Activated naive CD8-positive, alpha-beta T cell treated with anti-CD3 and anti-CD28 coated beads, Interleukin-2, amount 10 ng/mL, durations not matched to agents 7 days and 5 days (primary cell): ENCODE measurements around the gene GSTM2. TPM values are rescaled to one million over a fixed set of nuclear protein-coding genes. Genes with fewer than 3 reads are reported as not detected.

Source experiments
- ATAC-seq: fragments of 150-1000 bp; cut with Tn5 transposase; one replicate; pipeline ENCODE4 v1.10.0; 2021; ENCODE audit warnings: low read depth, moderate library complexity
- POLR2A ChIA-PET: fragments of 350-600 bp; sonication (Branson Sonifier 250); formaldehyde crosslinking; loops from one replicate; lab custom pipeline; 2021; ENCODE audit warnings: antibody characterized with exemption; lab: Charles Lee
- DNase-seq: peaks from one replicate; pipeline ENCODE4 v3.0.0; 2021
- H3K27ac Mint-ChIP-seq: one replicate; pipeline ENCODE4 v1.8.0; 2022; ENCODE audit warnings: mild to moderate bottlenecking, mixed read lengths
- H3K27me3 Mint-ChIP-seq: one replicate; pipeline ENCODE4 v1.8.0; 2022; ENCODE audit warnings: mild to moderate bottlenecking, moderate library complexity, mixed read lengths
- H3K36me3 Mint-ChIP-seq: one replicate; pipeline ENCODE4 v1.8.0; 2021; ENCODE audit warnings: mild to moderate bottlenecking, mixed read lengths
- H3K4me1 Mint-ChIP-seq: one replicate; pipeline ENCODE4 v1.8.0; 2021; ENCODE audit warnings: mixed read lengths
- H3K4me3 Mint-ChIP-seq: one replicate; pipeline ENCODE4 v1.8.0; 2022; ENCODE audit warnings: mild to moderate bottlenecking, moderate library complexity, mixed read lengths
- H3K9me3 Mint-ChIP-seq: one replicate; pipeline ENCODE4 v1.8.0; 2021; ENCODE audit warnings: mixed read lengths
- total RNA-seq, 2 experiments: library from RNA; stranded (reverse); gene quantifications; one replicate each; pipeline ENCODE4 v1.2.3, GENCODE V29; 2021

The GSTM2 gene
- 10 to 100 TPM; 16.8 to 17.3 TPM for total RNA-seq

- peak; percentile 94 for ATAC-seq
- DNase-seq = peak; percentile 75
- Mint-ChIP-seq H3K36me3 (peaks cover 2% of the 10 kb centered on the region), H3K9me3 (no peaks in the 10 kb centered on the region), H3K27me3 (no peaks in the 10 kb centered on the region), H3K4me1 (peaks cover 19% of the 10 kb centered on the region), H3K27ac (no peak within 1 kb of the TSS), H3K4me3 (peak within 1 kb of the TSS; percentile 82)
- POLR2A ChIA-PET = no interaction called here
Observed at GRCh38 chr1:109667452-109668122, at the start of gene GSTM2. Gene GSTM2 (plus strand): TSS chr1:109668057. CDS start chr1:109668116, 59 bp downstream.

- Mint-ChIP-seq H3K27me3 (peaks cover under 1% of the 10 kb centered on the region), H3K36me3 (peaks cover 8% of the 10 kb centered on the region), H3K4me3 (peak overlapping the region; percentile 97), H3K9me3 (no peaks in the 10 kb centered on the region), H3K4me1 (peaks cover 53% of the 10 kb centered on the region), H3K27ac (peak overlapping the region; percentile 98)
- POLR2A ChIA-PET = interaction anchor here (0.6 to 2.4 kb wide), 6 partner anchors 11 to 406 kb away, joined by 3 to 56 read pairs (median 6); partner anchors contain the start of gene GNAI3
- ATAC-seq (no peak), DNase-seq (no peak)
Observed at GRCh38 chr1:109618661-109619575, 48.9 kb upstream of the GSTM2 start.

- peak within 1 kb of the TSS; percentile 98 for H3K27ac Mint-ChIP-seq
- H3K4me1 Mint-ChIP-seq = peaks cover 58% of the 10 kb centered on the region
- ATAC-seq = peak; percentile 32
- H3K36me3 Mint-ChIP-seq = peaks cover 8% of the 10 kb centered on the region
- peak; percentile 85 for DNase-seq
- H3K9me3 Mint-ChIP-seq = no peaks in the 10 kb centered on the region
- no peaks in the 10 kb centered on the region for H3K27me3 Mint-ChIP-seq
- peak within 1 kb of the TSS; percentile 97 for H3K4me3 Mint-ChIP-seq
- POLR2A ChIA-PET = interaction anchor here (0.6 to 2.4 kb wide), 12 partner anchors 10 to 720 kb away, joined by 3 to 56 read pairs (median 4); partner anchors contain the start of genes AHCYL1, GNAI3, PSMA5 and RBM15
Observed at GRCh38 chr1:109619576-109620400, 48.1 kb upstream of the GSTM2 start, which contains the start of the genes AMPD2 and GNAT2. Gene AMPD2 (plus strand): TSS chr1:109619837. CDS start chr1:109621176, 1,339 bp downstream. Gene GNAT2 (minus strand): TSS chr1:109619616. CDS start chr1:109612870, 6,746 bp downstream.

- Mint-ChIP-seq H3K36me3 (peaks cover 10% of the 10 kb centered on the region), H3K27ac (peak overlapping the region; percentile 98), H3K27me3 (no peaks in the 10 kb centered on the region), H3K4me1 (peaks cover 61% of the 10 kb centered on the region), H3K9me3 (no peaks in the 10 kb centered on the region), H3K4me3 (peak overlapping the region; percentile 97)
- POLR2A ChIA-PET = interaction anchor here (0.7 to 2.4 kb wide), 9 partner anchors 9 to 719 kb away, joined by 3 to 56 read pairs (median 4); partner anchors contain the start of genes AHCYL1, GNAI3, PSMA5 and RBM15
- DNase-seq (no peak), ATAC-seq (peak; percentile 1)
Observed at GRCh38 chr1:109620401-109620791, 47.5 kb upstream of the GSTM2 start.

- H3K27me3 Mint-ChIP-seq = no peaks in the 10 kb centered on the region
- peaks cover 61% of the 10 kb centered on the region for H3K4me1 Mint-ChIP-seq
- peaks cover 11% of the 10 kb centered on the region for H3K36me3 Mint-ChIP-seq
- ATAC-seq (peak; percentile 82), DNase-seq (peak; percentile 98)
- peak overlapping the region; percentile 98 for H3K27ac Mint-ChIP-seq
- POLR2A ChIA-PET = interaction anchor here (0.7 to 2.4 kb wide), 8 partner anchors 9 to 719 kb away, joined by 3 to 56 read pairs (median 4); partner anchors contain the start of genes AHCYL1, GNAI3 and RBM15
- peak overlapping the region; percentile 97 for H3K4me3 Mint-ChIP-seq
- no peaks in the 10 kb centered on the region for H3K9me3 Mint-ChIP-seq
Observed at GRCh38 chr1:109620841-109621286, 47.0 kb upstream of the GSTM2 start.

GRCh38 chr1:109621379-109622136 is 46.3 kb upstream of the GSTM2 start:
- Mint-ChIP-seq H3K4me3 (peak overlapping the region; percentile 97), H3K27ac (peak overlapping the region; percentile 98), H3K36me3 (peaks cover 13% of the 10 kb centered on the region), H3K9me3 (no peaks in the 10 kb centered on the region), H3K27me3 (no peaks in the 10 kb centered on the region), H3K4me1 (peaks cover 58% of the 10 kb centered on the region)
- ATAC-seq (peak; percentile 3), DNase-seq (no peak)
- POLR2A ChIA-PET = interaction anchor here (1.8 kb wide), 1 partner anchor 73 kb away, joined by 8 read pairs; the partner anchor contains the start of gene GNAI3

- ATAC-seq (no peak), DNase-seq (no peak)
- H3K4me1 Mint-ChIP-seq = peaks cover 55% of the 10 kb centered on the region
- peak overlapping the region; percentile 98 for H3K27ac Mint-ChIP-seq
- peak overlapping the region; percentile 97 for H3K4me3 Mint-ChIP-seq
- peaks cover 14% of the 10 kb centered on the region for H3K36me3 Mint-ChIP-seq
- no peaks in the 10 kb centered on the region for H3K9me3 Mint-ChIP-seq
- POLR2A ChIA-PET = interaction anchor here (1.8 kb wide), 1 partner anchor 74 kb away, joined by 8 read pairs; the partner anchor contains the start of gene GNAI3
- H3K27me3 Mint-ChIP-seq = no peaks in the 10 kb centered on the region
Observed at GRCh38 chr1:109622137-109622892, 45.5 kb upstream of the GSTM2 start.

- H3K36me3 Mint-ChIP-seq = peaks cover 20% of the 10 kb centered on the region
- peaks cover 52% of the 10 kb centered on the region for H3K4me1 Mint-ChIP-seq
- no peaks in the 10 kb centered on the region for H3K9me3 Mint-ChIP-seq
- H3K27ac Mint-ChIP-seq = peak overlapping the region; percentile 98
- H3K4me3 Mint-ChIP-seq = peak overlapping the region; percentile 97
- DNase-seq (no peak), ATAC-seq (no peak)
- H3K27me3 Mint-ChIP-seq = no peaks in the 10 kb centered on the region
- POLR2A ChIA-PET = interaction anchor here (1.8 kb wide), 1 partner anchor 74 kb away, joined by 8 read pairs; the partner anchor contains the start of gene GNAI3
Observed at GRCh38 chr1:109622895-109623294, 45.0 kb upstream of the GSTM2 start.

- DNase-seq (no peak), ATAC-seq (no peak)
- H3K4me3 Mint-ChIP-seq = peak overlapping the region; percentile 97
- peak overlapping the region; percentile 81 for H3K27ac Mint-ChIP-seq
- H3K27me3 Mint-ChIP-seq = no peaks in the 10 kb centered on the region
- no peaks in the 10 kb centered on the region for H3K9me3 Mint-ChIP-seq
- H3K36me3 Mint-ChIP-seq = peaks cover 20% of the 10 kb centered on the region
- peaks cover 49% of the 10 kb centered on the region for H3K4me1 Mint-ChIP-seq
- POLR2A ChIA-PET = interaction anchor here (1.1 to 1.7 kb wide), 3 partner anchors 13 to 77 kb away, joined by 3 to 21 read pairs (median 3); partner anchors contain the start of gene GNAI3
Observed at GRCh38 chr1:109623601-109624161, 44.2 kb upstream of the GSTM2 start.

GRCh38 chr1:109624201-109625010 is 43.5 kb upstream of the GSTM2 start:
- POLR2A ChIA-PET = interaction anchor here (1.1 to 1.7 kb wide), 3 partner anchors 14 to 78 kb away, joined by 3 to 21 read pairs (median 3); partner anchors contain the start of gene GNAI3
- ATAC-seq = peak; percentile 25
- Mint-ChIP-seq H3K4me3 (peak overlapping the region; percentile 97), H3K36me3 (peaks cover 22% of the 10 kb centered on the region), H3K27me3 (no peaks in the 10 kb centered on the region), H3K9me3 (no peaks in the 10 kb centered on the region), H3K4me1 (peaks cover 42% of the 10 kb centered on the region), H3K27ac (peak overlapping the region; percentile 81)
- no peak for DNase-seq
